Panc1 (cell line): ENCODE results near the gene LRCH1. TPM values are rescaled to one million over a fixed set of nuclear protein-coding genes. Genes with fewer than 3 reads are reported as not detected.
A peak's percentile ranks its signal among the peaks of the same experiment; 100 is the strongest.

Experiments
- ATAC-seq: fragments of 200-7000 bp; cut with Tn5 transposase; 2 replicates; pipeline ENCODE4 v1.9.1; 2020; ENCODE audit warnings: mild to moderate bottlenecking, moderate library complexity
- BruUV-seq: library from RNA; stranded (reverse); fragments of 400-500 nt; replicated peaks from 2 replicates; lab custom pipeline; 2021; lab: Mats Ljungman, UMichigan
- CTCF ChIA-PET: fragments of 300-600 bp; sonication (Branson Sonifier 250); formaldehyde crosslinking; loops from one replicate; lab custom pipeline; 2022; ENCODE audit warnings: antibody characterized with exemption; lab: Charles Lee
- POLR2A ChIA-PET: fragments of 300-600 bp; sonication (Branson Sonifier 250); formaldehyde crosslinking; loops from one replicate; lab custom pipeline; 2022; ENCODE audit warnings: antibody characterized with exemption; lab: Charles Lee
- DNase-seq: peaks from one replicate; pipeline ENCODE4 v3.0.0-alpha.2; 2010; ENCODE audit warnings: low read depth, low spot score
- H3K27ac ChIP-seq: 2 replicates; pipeline ENCODE4 v1.5.1; 2011; ENCODE audit warnings: mild to moderate bottlenecking, low read length, inconsistent platforms
- H3K27me3 ChIP-seq: fragments of 200-500 bp; sonication (Bioruptor generic); 2 replicates; pipeline ENCODE4 v1.6.0; 2014; ENCODE audit warnings: low read length, inconsistent platforms; ENCODE audit not compliant: control insufficient read depth, insufficient read depth
- H3K36me3 ChIP-seq: fragments of 200-500 bp; sonication (Bioruptor generic); 2 replicates; pipeline ENCODE4 v1.5.1; 2014; ENCODE audit warnings: inconsistent platforms, mild to moderate bottlenecking, low read length, moderate library complexity; ENCODE audit not compliant: control insufficient read depth, insufficient read depth
- H3K4me1 ChIP-seq: 2 replicates; pipeline ENCODE4 v1.5.1; 2011; ENCODE audit warnings: inconsistent platforms, mild to moderate bottlenecking, low read length, moderate library complexity; ENCODE audit not compliant: control insufficient read depth, insufficient read depth
- H3K4me3 ChIP-seq, 2 experiments: 2 replicates each; pipeline ENCODE4 v1.5.1; 2011 to 2012; ENCODE audit warnings: low read depth in 2 of 2, low read length in 2 of 2, mild to moderate bottlenecking in 2 of 2, inconsistent platforms in 1 of 2, moderate library complexity in 1 of 2
- H3K9me3 ChIP-seq: fragments of 200-500 bp; sonication (Bioruptor generic); 2 replicates; pipeline ENCODE4 v1.5.1; 2014; ENCODE audit warnings: low read depth, mild to moderate bottlenecking, inconsistent platforms, low read length, moderate library complexity; ENCODE audit not compliant: control insufficient read depth, insufficient read depth
- CTCF ChIP-seq: fragments of 450-650 bp; IDR thresholded peaks from 2 replicates; pipeline ENCODE4 v1.5.1; 2017; ENCODE audit warnings: mild to moderate bottlenecking
- POLR2AphosphoS5 ChIP-seq: IDR thresholded peaks from 2 replicates; pipeline ENCODE4 v1.6.1; 2012; ENCODE audit warnings: mild to moderate bottlenecking, low read depth, low read length, moderate library complexity
- REST ChIP-seq, 2 experiments: IDR thresholded peaks; 2 replicates each; pipeline ENCODE4 v1.6.1; 2011 to 2012; ENCODE audit warnings: low read depth in 2 of 2, control low read depth in 1 of 2, low read length in 1 of 2, mild to moderate bottlenecking in 1 of 2, moderate library complexity in 1 of 2; ENCODE audit not compliant: insufficient read depth in 1 of 2
- SIN3A ChIP-seq: IDR thresholded peaks from 2 replicates; pipeline ENCODE4 v1.6.1; 2012; ENCODE audit warnings: low read depth, mild to moderate bottlenecking, low read length, moderate library complexity, borderline replicate concordance; ENCODE audit not compliant: insufficient read depth
- TCF7L2 ChIP-seq: IDR thresholded peaks from 2 replicates; pipeline ENCODE4 v1.6.1; 2011; ENCODE audit warnings: mild to moderate bottlenecking, low read depth, low read length, inconsistent platforms
- in situ Hi-C: cut with HindIII; loops from 2 replicates; pipeline ENCODE4 v1.10.0; 2016; ENCODE audit warnings: low sequenced_read_pairs, low pct_unique_long_range_greater_than_20kb
- intact Hi-C: fragments of 100-400 bp; cut with micrococcal nuclease; formaldehyde crosslinking; loops from one replicate; pipeline ENCODE4 v1.10.0; 2022; ENCODE audit not compliant: unreplicated experiment
- total RNA-seq: library from RNA; stranded (reverse); gene quantifications from one replicate; pipeline ENCODE4 v1.2.1, GENCODE V29; 2021; ENCODE audit not compliant: unreplicated experiment

The LRCH1 gene
- total RNA-seq, 1 experiment from 2014 or later: 7.9 TPM

- ChIA-PET CTCF (no interaction called here), POLR2A (no interaction called here)
- TF ChIP-seq CTCF: peak; percentile 40
- no peak for TF ChIP-seq POLR2AphosphoS5
- Histone ChIP-seq H3K27ac (no peak overlapping the region), H3K36me3 (no peaks in the 10 kb centered on the region), H3K27me3 (no peaks in the 10 kb centered on the region), H3K4me3 (no peak overlapping the region), H3K9me3 (no peaks in the 10 kb centered on the region), H3K4me1 (peaks cover 3% of the 10 kb centered on the region; the same call in 1 of the 2 replicates)
- no TSS peak for BruUV-seq
- in situ Hi-C loops (no loop called here), intact Hi-C loops (no loop called here)
- DNase-seq (no peak), ATAC-seq (no peak)
Measured at GRCh38 chr13:46603165-46603603, 50.2 kb downstream of the LRCH1 start.

GRCh38 chr13:46604226-46604990, 51.4 kb downstream of the LRCH1 start:
- ATAC-seq (no peak), DNase-seq (no peak)
- H3K4me3 ChIP-seq: no peak overlapping the region
- BruUV-seq: no TSS peak
- no peak for TF ChIP-seq SIN3A
- no peak for TF ChIP-seq CTCF
- no peaks in the 10 kb centered on the region for H3K9me3 ChIP-seq
- H3K36me3 ChIP-seq: no peaks in the 10 kb centered on the region
- intact Hi-C loops (no loop called here), in situ Hi-C loops (no loop called here)
- no peaks in the 10 kb centered on the region for H3K27me3 ChIP-seq
- H3K27ac ChIP-seq: no peak overlapping the region
- peaks cover 3% of the 10 kb centered on the region; the same call in 1 of the 2 replicates for H3K4me1 ChIP-seq
- POLR2A ChIA-PET: no interaction called here
- CTCF ChIA-PET: no interaction called here

GRCh38 chr13:46605076-46605824, 52.3 kb downstream of the LRCH1 start:
- ATAC-seq (no peak), DNase-seq (no peak)
- no TSS peak for BruUV-seq
- TF ChIP-seq REST (IDR thresholded peaks at IDR 0.05; ENCODE audit: insufficient read depth in 1 of 2, low read depth in 2 of 2, low read length in 1 of 2) (no peak), SIN3A (no peak), POLR2AphosphoS5 (no peak), TCF7L2 (no peak), CTCF (no peak)
- no peak overlapping the region for H3K27ac ChIP-seq
- intact Hi-C loops (no loop called here), in situ Hi-C loops (no loop called here)
- H3K27me3 ChIP-seq: no peaks in the 10 kb centered on the region
- no peaks in the 10 kb centered on the region for H3K36me3 ChIP-seq
- H3K4me1 ChIP-seq: peaks cover 3% of the 10 kb centered on the region; the same call in 1 of the 2 replicates
- ChIA-PET CTCF (no interaction called here), POLR2A (no interaction called here)
- H3K4me3 ChIP-seq: no peak overlapping the region
- no peaks in the 10 kb centered on the region for H3K9me3 ChIP-seq
